Right atrium auricular region (tissue), 2 donors: ENCODE results near the gene PRSS33. TPM values are rescaled to one million over a fixed set of nuclear protein-coding genes. Genes with fewer than 3 reads are reported as not detected.

Experiments
- DNase-seq: peaks from one replicate; pipeline ENCODE4 v3.0.0-alpha.2; 2019; ENCODE audit warnings: low spot score
- H3K27ac ChIP-seq, 2 donors: fragments of 200-600 bp; sonication (generic); 1 replicate in 1 of 2; 2 replicates in 1 of 2; pipeline ENCODE4 v1.5.1; 2016 to 2019
- H3K27me3 ChIP-seq, 2 donors: fragments of 200-600 bp; sonication (generic); one replicate each; pipeline versions ENCODE4 v1.5.1 to v1.6.0; 2017 to 2019
- H3K36me3 ChIP-seq: fragments of 200-600 bp; sonication (generic); one replicate; pipeline ENCODE4 v1.5.1; 2016
- H3K4me1 ChIP-seq, 2 donors: fragments of 200-600 bp; sonication (generic); one replicate each; pipeline versions ENCODE4 v1.5.1 to v1.6.0; 2017 to 2019
- H3K4me3 ChIP-seq, 2 donors: fragments of 200-600 bp; sonication (generic); 1 replicate in 1 of 2; 2 replicates in 1 of 2; pipeline ENCODE4 v1.5.1; 2017 to 2019; ENCODE audit warnings: mild to moderate bottlenecking in 1 of 2, moderate library complexity in 1 of 2
- H3K9me3 ChIP-seq, 2 donors: fragments of 200-600 bp; sonication (generic); one replicate each; pipeline ENCODE4 v1.5.1; 2019
- CTCF ChIP-seq, 2 donors: fragments of 200-600 bp; sonication (generic); IDR thresholded peaks; one replicate each; pipeline ENCODE4 v1.5.1; 2019; ENCODE audit warnings: antibody characterized with exemption in 2 of 2
- total RNA-seq, 2 donors: library from RNA; depleted of rRNA; stranded (reverse); fragments of >200 nt; gene quantifications; one replicate each; pipeline ENCODE4 v1.1.0, GENCODE V29; 2016

Gene PRSS33
- total RNA-seq, 2 donors from 2014 or later, result not detected

- H3K27me3 ChIP-seq, result peaks cover 3 to 9% of the 10 kb centered on the region in 2 donors
- no peak for TF ChIP-seq CTCF (IDR thresholded peaks at IDR 0.05)
Measured at GRCh38 chr16:2790631-2791030, 3.3 kb upstream of the PRSS33 start.

GRCh38 chr16:2787961-2788360 lies 601 bp upstream of the PRSS33 start:
- DNase-seq, result no peak
- no peaks in the 10 kb centered on the region for H3K36me3 ChIP-seq
- H3K9me3 ChIP-seq, result no peaks in the 10 kb centered on the region
- no peak for TF ChIP-seq CTCF (IDR thresholded peaks at IDR 0.05)
- peaks cover 4 to 18% of the 10 kb centered on the region in 2 donors for H3K27me3 ChIP-seq
- H3K4me3 ChIP-seq, result no peak overlapping the region
- peaks cover 0 to 11% of the 10 kb centered on the region in 2 donors for H3K4me1 ChIP-seq
- H3K27ac ChIP-seq, result no peak overlapping the region

More at GRCh38 chr16:2790631-2791030, 3.3 kb upstream of the PRSS33 start:
- no peak for DNase-seq
- H3K4me1 ChIP-seq, result peaks cover 0 to 3% of the 10 kb centered on the region in 2 donors
- H3K27ac ChIP-seq, result no peak overlapping the region
- H3K36me3 ChIP-seq, result no peaks in the 10 kb centered on the region
- H3K9me3 ChIP-seq, result no peaks in the 10 kb centered on the region
- no peak overlapping the region for H3K4me3 ChIP-seq

DNA sequence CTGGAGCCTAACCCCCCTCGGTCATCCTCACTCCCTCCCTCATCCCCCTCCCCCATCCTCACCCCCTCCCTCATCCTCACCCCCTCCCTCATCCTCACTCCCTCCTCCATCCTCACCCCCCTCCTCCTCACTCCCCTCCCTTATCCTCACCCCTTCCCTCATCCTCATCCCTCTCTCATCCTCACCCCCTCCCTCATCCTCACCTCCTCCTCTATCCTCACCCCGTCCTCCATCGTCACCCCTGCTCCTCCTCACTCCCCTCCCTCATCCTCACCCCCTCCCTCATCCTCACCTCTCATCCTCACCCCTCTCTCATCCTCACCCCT lies 571 bp downstream of the PRSS33 start:
- no peak for DNase-seq
- Histone ChIP-seq H3K4me1 (peaks cover 0 to 11% of the 10 kb centered on the region in 2 donors), H3K36me3 (no peaks in the 10 kb centered on the region), H3K27me3 (peaks cover 4 to 18% of the 10 kb centered on the region in 2 donors), H3K27ac (no peak overlapping the region), H3K9me3 (no peaks in the 10 kb centered on the region), H3K4me3 (no peak overlapping the region)
- no peak for TF ChIP-seq CTCF (IDR thresholded peaks at IDR 0.05)

DNA sequence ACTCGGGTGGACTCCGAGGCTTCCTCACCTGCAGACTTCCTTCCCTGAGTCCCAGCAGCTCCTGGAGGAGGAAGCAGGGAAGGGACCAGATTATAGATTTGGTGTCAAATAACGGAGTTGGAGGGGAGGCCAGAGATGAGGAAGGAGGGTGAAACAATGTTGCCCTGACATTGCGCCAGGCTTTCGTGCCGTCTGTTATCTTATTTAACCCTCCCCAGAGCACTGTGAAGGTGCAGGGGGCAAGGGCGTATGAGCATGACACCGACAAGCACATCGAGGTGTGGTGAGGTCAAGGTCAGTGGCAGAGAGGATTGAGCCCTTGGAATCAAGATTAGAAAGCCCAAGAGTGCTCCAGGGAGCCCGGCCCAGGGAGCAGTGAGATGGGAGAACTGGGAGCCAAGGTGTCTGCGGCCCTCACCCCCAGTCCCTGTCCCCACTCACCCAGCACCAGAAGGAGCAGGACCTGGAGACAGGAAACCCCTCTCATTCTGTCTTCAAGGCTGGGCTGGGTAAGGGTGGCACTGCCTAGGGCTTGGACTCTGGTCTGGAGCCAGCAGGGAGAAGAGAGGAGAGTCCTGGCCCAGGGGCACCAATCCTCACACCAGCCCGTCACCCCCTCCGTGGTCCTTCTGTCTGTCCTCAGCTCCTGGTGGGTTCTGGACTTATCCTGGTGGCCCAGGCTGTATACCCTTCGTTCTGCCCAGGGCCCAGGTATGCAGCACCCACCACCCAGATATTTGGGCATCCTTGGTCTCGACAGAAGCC lies 1.1 kb downstream of the PRSS33 start:
- Histone ChIP-seq H3K27me3 (peaks cover 4 to 18% of the 10 kb centered on the region in 2 donors), H3K9me3 (no peaks in the 10 kb centered on the region), H3K27ac (no peak overlapping the region), H3K4me3 (no peak overlapping the region), H3K4me1 (peaks cover 0 to 11% of the 10 kb centered on the region in 2 donors), H3K36me3 (no peaks in the 10 kb centered on the region)
- TF ChIP-seq CTCF (IDR thresholded peaks at IDR 0.05), result no peak
- no peak for DNase-seq

GRCh38 chr16:2785101-2785991 lies 2.0 kb downstream of the PRSS33 start:
- TF ChIP-seq CTCF (IDR thresholded peaks at IDR 0.05), result no peak
- no peaks in the 10 kb centered on the region for H3K9me3 ChIP-seq
- DNase-seq, result no peak
- peak overlapping the region in 1 of 2 donors; percentile 44 for H3K4me3 ChIP-seq
- no peaks in the 10 kb centered on the region for H3K36me3 ChIP-seq
- H3K27ac ChIP-seq, result no peak overlapping the region
- H3K4me1 ChIP-seq, result peaks cover 0 to 11% of the 10 kb centered on the region in 2 donors
- peaks cover 4 to 18% of the 10 kb centered on the region in 2 donors for H3K27me3 ChIP-seq
